ENCODE measurements around the gene RIC1. TPM values are rescaled to one million over a fixed set of nuclear protein-coding genes. Genes with fewer than 3 reads are reported as not detected.
"Not testable (repeated sequence)": the region's sequence is repeated elsewhere in the genome, so short reads cannot be mapped to it uniquely, and the experiment has no call there.

Gene RIC1, protein sequence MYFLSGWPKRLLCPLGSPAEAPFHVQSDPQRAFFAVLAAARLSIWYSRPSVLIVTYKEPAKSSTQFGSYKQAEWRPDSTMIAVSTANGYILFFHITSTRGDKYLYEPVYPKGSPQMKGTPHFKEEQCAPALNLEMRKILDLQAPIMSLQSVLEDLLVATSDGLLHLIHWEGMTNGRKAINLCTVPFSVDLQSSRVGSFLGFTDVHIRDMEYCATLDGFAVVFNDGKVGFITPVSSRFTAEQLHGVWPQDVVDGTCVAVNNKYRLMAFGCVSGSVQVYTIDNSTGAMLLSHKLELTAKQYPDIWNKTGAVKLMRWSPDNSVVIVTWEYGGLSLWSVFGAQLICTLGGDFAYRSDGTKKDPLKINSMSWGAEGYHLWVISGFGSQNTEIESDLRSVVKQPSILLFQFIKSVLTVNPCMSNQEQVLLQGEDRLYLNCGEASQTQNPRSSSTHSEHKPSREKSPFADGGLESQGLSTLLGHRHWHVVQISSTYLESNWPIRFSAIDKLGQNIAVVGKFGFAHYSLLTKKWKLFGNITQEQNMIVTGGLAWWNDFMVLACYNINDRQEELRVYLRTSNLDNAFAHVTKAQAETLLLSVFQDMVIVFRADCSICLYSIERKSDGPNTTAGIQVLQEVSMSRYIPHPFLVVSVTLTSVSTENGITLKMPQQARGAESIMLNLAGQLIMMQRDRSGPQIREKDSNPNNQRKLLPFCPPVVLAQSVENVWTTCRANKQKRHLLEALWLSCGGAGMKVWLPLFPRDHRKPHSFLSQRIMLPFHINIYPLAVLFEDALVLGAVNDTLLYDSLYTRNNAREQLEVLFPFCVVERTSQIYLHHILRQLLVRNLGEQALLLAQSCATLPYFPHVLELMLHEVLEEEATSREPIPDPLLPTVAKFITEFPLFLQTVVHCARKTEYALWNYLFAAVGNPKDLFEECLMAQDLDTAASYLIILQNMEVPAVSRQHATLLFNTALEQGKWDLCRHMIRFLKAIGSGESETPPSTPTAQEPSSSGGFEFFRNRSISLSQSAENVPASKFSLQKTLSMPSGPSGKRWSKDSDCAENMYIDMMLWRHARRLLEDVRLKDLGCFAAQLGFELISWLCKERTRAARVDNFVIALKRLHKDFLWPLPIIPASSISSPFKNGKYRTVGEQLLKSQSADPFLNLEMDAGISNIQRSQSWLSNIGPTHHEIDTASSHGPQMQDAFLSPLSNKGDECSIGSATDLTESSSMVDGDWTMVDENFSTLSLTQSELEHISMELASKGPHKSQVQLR (N-terminal part only)
- total RNA-seq = 25.1 and 28.3 TPM in 2 replicates
- 12.1 TPM for polyA plus RNA-seq (2012)

- DNase-seq (ENCODE audit: low read depth) = peak; percentile 95
Observed at GRCh38 chr9:5628530-5629311, at the start of gene RIC1. TSS of gene RIC1 (plus strand) at chr9:5629107. CDS start at chr9:5629310, 203 bp downstream.

- DNase-seq (ENCODE audit: low read depth) = no peak
Observed at GRCh38 chr9:5579881-5580280, 49.0 kb upstream of the RIC1 start.

- DNase-seq (ENCODE audit: low read depth) = no peak
Observed at GRCh38 chr9:5580650-5581049, 48.3 kb upstream of the RIC1 start.

DNA sequence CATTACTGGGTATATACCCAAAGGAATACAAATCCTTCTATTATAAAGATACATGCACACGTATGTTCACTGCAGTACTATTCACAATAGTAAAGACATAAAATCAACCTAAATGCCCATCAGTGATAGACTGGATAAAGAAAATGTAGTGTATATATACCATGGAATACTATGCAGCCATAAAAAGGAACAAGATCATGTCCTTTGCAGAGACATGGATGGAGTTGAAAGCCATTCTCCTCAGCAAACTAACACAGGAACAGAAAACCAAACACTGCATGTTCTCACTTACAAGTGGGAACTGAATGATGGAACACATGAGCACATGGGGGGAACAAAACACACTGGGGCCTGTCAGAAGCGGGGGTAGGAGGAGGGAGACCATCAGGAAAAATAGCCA is 47.2 kb upstream of the RIC1 start:
- not testable (repeated sequence) for DNase-seq (ENCODE audit: low read depth)

GRCh38 chr9:5582835-5583195 is 46.1 kb upstream of the RIC1 start:
- DNase-seq (ENCODE audit: low read depth) = peak; percentile 54

DNA sequence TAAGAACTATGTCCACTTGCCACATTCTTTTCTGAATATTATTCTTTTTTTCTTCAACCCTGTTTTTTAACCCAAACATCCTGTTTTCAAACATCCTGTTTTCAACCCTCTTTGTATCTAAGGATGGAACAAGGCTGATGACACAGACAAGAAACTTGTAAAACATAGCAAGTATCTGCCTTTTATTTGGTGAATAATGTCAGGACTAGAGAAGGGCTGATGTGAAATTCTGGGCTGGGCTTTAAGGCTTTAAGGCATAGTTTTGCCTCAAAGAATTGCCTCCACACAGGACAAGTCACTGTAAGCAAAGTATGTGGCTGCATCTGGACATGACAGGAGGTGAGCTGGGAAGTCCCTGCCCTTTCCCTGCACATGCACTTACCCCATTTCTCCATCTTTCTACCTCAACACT is 42.5 kb upstream of the RIC1 start:
- DNase-seq (ENCODE audit: low read depth) = no peak

DNA sequence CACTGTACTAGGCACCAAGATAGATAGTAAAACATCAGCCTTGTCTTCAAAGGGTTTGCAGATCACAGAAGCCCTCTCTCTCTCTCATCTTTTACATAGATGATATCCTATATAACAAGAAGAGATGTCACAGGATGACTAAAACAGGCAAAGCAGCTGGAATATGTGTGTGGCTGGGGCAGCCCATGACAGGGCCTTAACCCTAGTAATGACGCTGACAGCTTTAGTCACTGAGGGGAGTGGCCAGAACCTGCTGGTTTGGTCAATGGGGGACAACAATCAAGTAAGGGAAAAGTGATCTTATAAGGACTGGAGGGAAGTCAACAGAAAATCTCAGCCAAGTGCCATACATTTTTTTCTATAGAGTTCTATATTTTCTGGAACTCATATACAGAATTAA is 41.9 kb upstream of the RIC1 start:
- DNase-seq (ENCODE audit: low read depth) = no peak

DNA sequence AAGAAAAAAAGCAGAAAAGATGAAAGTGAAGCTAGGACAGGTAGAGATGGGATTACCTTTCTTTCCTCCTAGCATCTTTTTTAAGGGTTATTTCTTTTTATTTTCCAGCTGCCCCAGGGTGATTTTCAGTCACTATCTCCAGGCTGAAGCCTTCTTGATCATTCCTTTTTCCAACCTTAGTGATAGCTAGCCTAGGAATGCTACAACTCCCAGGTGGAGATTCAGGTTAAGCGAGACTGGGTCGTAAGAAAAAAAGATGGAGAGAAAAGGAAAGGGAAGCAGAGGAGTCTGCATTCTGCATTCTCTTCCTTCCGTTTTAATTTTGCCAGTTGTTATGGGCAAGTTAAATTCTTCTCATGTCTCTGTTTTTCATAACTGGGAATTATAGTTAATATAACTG is 36.7 kb upstream of the RIC1 start:
- DNase-seq (ENCODE audit: low read depth) = no peak

DNA sequence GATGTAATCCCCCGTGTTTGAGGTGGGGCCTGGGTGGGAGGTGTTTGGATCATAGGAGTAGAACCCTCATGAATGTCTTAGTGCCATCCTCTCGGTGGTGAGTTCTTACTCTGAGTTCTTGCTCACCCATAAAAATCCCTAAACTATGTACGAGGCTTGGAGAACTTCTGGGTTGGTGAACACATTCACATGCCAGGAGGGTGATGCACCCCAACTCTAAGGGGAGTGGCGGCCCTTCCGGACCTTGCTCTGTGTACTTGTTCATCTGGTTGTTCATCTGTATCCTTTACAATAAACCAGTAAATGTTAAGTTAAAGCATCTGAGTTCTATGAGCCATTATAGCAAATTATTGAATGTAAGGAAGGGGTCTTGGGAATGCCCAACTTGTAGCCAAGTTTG is 36.0 kb upstream of the RIC1 start:
- DNase-seq (ENCODE audit: low read depth) = no peak

DNA sequence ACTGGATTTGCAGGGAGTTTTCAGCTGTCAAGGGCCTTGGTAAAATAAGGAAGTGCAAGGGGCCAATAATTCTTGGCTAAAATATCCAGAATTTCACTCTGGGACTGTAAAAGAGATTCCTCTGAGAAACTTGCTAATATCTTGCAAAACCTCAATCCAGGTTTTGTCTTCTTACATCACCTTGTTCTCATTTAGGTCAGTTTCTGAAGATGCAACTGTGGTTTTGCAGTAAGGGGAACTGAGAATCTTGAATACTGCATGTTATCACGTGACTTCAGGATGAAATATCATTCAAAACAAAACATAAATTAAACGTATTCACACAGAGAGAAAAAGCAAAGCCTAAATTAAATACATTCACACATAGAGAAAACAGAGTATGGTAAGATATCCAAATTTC is 35.0 kb upstream of the RIC1 start:
- DNase-seq (ENCODE audit: low read depth) = no peak

DNA sequence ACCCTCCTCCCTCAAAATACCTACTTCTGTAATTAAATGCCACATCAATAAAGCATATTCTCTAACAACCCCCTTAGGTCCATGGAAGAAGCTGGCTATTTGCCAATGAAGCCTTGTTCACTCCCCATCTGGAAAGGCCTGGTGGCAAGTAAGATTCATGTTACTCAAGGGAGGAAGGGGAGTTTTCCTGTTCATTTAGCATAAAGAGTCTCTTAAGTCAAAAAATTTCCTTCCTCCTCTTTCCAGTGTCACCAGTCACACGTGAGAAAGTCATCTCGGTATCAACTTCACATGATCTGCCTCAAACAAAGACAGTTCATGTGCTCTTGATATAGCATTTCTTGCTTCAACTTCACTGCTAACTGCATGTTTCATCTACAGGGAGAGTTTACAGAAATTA is 32.7 kb upstream of the RIC1 start:
- DNase-seq (ENCODE audit: low read depth) = no peak

DNA sequence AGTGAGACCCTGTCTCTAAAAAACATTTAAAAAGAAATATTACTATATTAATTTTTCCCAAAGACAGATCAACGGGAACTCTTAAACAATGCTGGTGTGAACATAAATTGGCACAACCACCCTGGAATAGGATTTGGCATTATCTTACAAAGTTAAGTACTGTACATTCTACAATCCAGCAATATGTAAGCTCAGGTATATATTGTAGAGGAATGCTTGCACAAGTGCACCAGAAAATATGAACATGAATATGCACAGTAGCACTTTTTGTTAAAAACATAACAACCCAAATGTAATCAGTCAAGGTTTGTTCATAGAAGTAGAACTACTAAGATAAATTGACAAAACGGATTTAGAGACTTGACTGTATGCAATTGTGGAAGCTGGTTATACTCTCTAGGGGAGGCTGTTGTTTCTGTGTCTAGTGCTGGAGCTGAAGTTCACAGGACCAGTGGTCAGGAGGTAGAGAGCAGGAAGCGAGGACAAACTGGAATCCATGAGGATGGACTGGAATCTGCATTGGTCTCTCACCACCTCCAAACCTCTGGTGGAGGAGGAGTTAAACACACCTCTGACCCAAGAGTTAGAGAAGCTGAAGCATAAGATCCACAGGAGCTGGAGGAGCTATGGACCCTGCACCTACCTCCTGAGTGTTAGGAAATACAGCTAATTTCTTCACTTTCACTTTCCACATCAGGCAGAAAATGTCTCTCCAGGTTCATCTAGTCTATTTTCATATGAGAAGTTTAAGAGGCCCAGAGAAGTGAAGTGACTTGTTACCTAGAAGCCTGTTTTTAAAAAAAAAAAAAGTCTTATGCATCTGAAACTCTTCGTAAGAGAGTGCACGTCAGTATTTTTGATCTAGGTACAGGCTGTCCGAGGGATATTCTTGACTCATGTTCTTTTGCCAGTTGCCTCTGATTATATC is 20.3 kb upstream of the RIC1 start:
- peak; percentile 30 for DNase-seq (ENCODE audit: low read depth)

DNA sequence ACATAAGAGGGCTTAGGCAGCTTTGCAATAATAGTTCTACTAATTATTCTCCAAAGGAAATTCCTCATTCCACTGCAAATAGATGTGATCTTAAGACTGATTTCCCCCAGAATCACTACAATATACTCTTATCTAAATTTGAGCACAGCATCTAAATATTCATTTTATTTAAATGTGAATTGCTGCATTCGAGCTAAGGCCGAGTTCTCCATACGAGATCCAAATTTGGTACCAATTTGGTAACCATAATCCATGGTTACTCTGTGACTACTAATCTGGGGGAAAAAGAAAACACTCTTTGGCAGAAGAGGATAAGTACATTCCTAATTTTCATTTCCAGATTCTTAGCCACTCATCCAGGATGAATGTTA is 19.7 kb upstream of the RIC1 start:
- DNase-seq (ENCODE audit: low read depth) = no peak

DNA sequence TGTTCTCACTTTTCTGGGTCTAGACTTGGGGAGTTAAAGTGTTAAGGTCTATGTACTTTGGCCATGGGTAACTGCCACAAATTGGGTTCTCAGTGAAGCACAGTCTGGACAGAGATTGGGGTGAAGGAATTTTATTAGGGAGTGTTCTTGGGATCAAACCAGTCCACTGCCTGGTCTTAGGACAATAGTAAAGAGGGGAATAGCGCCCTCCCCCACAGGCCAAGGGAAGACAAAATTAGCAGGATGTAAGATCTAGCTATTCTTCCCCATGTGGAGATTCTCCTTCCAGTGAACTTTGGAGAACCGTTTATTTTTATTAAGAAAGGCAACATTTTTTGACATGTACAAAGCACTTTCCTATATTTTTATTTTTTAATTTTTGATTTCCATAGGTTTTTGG is 18.4 kb upstream of the RIC1 start:
- DNase-seq (ENCODE audit: low read depth) = no peak

- no peak for DNase-seq (ENCODE audit: low read depth)
Observed at GRCh38 chr9:5611321-5612184, 17.4 kb upstream of the RIC1 start.

- no peak for DNase-seq (ENCODE audit: low read depth)
Observed at GRCh38 chr9:5612185-5612530, 16.7 kb upstream of the RIC1 start.

GRCh38 chr9:5614192-5614591 is 14.7 kb upstream of the RIC1 start:
- DNase-seq (ENCODE audit: low read depth) = no peak

- no peak for DNase-seq (ENCODE audit: low read depth)
Observed at GRCh38 chr9:5614985-5615384, 13.9 kb upstream of the RIC1 start.

GRCh38 chr9:5617749-5618148 is 11.2 kb upstream of the RIC1 start:
- no peak for DNase-seq (ENCODE audit: low read depth)
